DMS153 (cell line): ENCODE results near the gene POLR2M.
A peak's percentile ranks its signal among the peaks of the same experiment; 100 is the strongest.

Experiments
- DNase-seq: peaks from one replicate; lab custom pipeline; 2025; lab: John Stamatoyannopoulos, UW

Gene POLR2M

DNA sequence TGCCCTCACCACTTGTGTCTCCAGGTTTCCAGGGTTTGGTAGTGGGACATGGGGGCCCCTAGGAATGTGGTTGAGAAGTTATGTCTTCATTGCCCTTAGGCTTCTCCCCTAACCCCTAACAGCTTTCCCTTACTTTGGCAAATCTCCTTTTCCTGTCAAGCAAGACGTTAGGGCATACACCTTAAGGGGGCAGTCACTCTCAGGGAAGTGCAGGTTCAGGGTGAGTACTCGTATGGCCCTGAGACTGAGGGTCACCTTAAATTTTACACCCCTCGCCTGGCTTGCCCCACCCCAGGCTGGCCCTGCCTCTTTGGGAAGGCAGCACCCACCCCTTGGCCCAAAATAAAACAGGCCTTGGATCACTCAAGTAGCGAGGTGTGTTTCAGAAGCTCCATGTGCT is 33.5 kb downstream of the POLR2M start:
- no peak for DNase-seq

DNA sequence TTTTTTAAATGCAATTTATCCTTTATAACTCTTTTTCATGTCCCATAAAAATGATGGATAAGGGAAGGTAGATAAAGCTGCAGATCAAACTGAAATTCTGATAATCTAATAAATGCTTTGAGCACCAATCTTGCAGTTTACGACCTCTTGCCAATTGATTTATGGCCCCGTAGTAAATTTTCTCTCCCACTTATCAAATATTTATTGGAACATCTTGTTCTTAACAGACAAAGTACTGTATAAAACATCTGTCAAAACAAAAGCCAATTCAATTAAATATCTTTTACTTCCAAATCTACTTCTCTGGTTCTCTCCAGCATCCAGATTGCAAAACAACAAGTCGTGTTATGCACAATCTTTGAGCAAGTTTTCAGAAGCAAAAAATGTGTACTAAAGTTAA is 34.6 kb downstream of the POLR2M start:
- no peak for DNase-seq

DNA sequence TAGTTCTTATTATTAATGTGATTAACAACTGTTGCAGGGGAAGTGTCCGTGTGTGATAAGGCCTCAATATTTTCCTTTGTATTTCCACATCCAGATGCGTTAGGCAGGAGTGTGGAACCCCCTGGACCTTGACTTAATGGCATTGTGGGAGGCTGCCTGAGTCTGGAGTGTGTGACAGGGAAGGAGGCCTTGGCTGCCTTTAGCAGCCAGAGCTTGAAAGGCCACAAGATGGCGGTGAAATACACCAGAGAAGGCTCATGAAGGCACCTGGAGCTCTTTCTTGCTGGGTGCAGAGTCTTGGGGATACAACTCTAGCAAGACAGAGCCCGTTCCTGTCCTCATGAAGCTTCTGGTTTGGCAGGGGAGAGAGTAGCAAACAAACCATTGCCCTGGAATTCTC is 36.9 kb downstream of the POLR2M start:
- DNase-seq: no peak

DNA sequence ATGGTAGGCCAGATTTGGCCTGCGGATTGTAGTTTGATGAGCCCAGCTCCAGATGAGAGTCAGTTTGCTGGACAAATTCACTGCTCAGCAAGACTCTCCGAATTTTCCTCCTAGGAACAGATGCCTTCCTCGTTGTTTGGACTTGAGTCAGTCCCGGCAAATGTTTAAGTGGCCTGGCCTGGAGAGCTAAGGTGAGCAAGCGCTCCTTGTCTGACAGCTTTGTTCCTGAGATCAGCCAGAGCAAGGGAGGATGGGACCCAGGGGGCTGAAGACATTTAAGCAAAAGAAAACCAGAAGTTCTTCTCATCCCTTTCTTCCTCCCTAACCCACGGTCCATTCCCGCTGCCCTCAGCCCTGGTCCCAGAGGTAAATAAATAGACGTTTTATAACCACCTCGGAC is 40.3 kb downstream of the POLR2M start:
- DNase-seq: no peak

DNA sequence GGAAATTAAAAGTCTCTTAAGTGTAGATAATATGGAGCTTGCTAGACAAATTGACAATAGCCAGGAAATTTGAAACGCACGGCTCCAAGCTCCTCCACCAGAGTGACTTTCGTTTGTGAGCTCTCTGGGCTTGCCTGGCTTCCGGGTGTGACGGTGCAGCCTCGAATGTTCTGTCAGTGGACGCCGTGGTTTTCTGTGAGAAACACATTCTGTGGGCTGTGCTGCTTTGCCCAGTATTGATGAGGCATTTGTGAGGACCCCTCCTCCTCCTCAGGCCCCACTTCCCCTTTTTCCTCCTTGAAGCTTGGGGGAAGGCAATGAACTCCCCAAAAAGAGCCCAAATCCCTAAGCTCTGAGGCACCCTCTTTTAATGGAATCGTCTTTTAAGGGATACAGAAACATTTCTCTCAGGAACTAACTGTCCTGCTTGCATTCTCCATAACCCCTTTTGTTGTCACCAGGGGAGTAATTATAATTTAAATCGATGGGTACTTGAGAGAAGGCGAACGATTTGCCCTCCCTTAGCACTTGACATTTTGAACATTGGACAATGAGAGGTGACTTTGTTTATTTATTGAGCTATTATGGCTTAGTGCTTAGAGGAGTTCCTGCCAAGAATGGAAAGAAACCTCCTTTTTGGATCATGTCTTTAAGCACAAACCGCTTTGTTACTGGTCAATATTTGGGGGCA is 40.8 kb downstream of the POLR2M start:
- DNase-seq: peak; percentile 15

DNA sequence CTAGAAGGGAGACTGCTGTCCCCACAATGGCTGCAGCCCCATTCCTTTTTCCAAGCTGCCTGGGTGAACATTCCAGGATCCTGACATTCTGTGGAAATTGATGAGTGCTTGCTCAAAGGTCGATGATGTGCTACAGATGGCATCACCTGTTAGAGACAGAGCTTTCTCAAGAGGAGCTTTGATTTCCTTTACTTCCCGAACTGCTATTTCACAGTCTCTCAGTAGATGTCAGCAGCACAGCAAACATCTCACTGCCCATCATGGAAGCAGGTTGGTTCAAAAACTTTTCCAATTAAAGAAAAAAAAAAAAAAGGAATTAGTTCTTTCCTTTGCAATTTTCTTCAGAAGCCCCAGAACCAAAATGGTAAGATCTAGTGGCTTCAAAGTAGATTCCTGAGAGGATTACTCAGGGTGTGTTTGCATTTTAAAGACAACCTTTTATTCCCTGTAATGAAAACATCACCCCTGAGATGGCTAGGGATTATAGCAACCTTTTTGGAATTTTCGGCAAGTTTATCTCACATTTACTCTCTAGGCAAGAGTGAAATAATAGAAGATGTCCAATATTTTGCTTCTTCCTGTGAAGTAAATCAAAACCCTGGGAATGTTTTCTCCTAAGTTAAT is 44.8 kb downstream of the POLR2M start:
- no peak for DNase-seq

DNA sequence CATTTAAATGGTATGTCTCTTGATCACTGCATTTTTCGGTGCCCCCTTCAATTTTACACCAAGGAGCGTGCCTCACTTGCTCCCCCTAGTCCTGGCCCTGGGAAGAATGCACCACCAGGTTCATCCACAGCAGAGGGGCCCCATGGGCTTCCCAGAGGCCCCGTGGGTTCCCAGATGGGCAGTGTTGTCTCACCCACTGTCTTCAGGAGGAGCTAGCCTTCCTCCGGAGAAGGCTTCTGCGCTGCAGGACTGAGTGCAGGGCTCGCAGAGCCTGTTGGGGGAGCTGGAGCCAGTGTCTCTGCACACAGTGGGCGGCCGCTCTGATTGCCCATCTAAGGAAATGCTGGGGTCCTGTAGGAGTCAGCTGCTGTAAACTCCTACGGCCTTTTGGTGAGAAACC is 45.9 kb downstream of the POLR2M start:
- no peak for DNase-seq

DNA sequence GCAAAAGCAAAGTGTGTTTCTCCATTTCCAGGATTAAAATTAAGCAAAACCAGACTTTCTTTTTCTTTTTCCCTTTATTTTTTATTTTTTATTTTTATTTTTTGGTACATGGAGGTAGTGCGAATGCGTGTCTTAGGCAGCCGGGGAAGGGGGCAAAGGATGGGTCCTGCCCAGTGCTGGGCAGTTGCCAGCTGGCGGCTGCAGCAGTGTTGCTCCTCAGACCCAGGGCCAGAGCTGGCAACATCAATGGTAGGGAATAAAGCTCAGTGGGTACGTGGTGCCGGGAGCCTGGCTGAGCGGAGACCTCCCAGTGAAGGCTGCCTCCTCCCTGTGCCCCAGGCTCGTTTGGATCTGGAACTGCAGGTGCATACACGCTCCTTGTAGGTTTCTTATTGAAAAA is 46.3 kb downstream of the POLR2M start:
- no peak for DNase-seq

DNA sequence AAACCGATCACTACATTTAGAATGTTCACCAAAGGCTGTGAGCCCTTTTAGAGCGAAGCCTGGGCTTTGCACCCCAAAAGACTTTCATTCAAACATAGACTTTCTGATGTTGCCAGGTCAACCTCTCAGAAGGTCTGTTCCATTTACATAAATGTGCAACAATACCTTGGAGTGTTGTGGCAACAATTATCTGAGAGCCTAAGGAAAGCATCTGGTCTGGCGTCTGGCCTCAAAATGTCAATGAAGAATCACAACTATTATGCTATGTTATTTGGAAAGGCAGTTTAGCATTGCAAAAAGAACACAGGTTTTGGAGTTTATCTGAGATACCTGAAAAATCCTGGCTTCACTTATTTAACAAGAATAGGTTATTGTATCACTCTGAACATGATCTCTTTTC is 50.0 kb downstream of the POLR2M start:
- DNase-seq: no peak

DNA sequence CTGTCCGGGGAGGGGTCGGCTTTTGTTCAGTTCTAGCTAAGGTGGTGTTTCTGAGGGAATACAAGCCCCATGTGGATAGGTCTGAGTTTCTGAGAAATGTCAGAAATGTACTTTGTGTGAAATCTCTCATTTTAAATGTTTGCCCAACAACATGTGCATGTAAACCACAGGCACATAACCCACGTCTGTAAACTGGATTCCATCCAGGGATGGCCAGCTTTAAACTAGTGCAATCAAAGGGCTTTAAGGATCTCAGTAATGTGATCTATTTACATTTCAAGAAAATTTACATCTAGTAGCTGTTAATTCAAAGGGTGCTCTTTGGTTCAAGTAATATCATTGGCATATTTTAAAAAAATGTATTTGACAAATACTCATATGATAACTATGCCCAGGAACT is 52.0 kb downstream of the POLR2M start:
- no peak for DNase-seq

DNA sequence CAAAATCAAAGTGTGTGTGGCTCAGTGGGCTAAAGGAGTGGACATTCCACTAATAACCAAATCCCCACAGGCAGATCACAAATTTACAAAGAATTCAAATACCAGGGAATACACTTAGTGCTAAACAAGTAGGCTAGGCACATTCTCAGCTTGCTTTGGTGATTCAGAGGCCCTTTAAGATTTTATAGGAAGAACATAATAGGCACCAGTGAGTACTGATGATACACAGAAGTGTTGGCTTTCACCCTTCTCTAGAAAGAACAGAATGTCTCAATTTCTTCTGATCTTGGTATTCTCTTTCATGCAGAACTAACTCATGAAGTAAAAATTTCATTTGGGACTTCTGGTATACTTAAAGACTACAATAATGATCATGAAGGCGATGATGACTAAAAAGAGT is 55.0 kb downstream of the POLR2M start:
- no peak for DNase-seq

DNA sequence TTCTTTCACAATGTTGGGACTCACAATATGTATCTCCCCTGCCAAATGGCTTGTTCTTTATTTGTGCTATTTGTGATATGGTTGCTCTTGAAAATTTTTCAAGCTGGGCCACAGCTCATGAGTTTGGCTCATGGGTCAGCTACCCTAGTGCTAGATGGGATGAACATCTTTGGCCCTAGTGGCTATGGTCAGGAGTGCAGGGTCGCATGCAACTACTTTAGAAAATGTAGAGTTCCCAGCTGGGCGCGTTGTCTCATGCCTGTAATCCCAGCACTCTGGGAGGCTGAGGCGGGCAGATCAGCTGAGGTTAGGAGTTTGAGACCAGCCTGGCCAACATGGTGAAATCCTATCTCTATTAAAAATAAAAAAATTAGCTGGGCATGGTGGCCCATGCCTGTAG is 55.8 kb downstream of the POLR2M start:
- no peak for DNase-seq

DNA sequence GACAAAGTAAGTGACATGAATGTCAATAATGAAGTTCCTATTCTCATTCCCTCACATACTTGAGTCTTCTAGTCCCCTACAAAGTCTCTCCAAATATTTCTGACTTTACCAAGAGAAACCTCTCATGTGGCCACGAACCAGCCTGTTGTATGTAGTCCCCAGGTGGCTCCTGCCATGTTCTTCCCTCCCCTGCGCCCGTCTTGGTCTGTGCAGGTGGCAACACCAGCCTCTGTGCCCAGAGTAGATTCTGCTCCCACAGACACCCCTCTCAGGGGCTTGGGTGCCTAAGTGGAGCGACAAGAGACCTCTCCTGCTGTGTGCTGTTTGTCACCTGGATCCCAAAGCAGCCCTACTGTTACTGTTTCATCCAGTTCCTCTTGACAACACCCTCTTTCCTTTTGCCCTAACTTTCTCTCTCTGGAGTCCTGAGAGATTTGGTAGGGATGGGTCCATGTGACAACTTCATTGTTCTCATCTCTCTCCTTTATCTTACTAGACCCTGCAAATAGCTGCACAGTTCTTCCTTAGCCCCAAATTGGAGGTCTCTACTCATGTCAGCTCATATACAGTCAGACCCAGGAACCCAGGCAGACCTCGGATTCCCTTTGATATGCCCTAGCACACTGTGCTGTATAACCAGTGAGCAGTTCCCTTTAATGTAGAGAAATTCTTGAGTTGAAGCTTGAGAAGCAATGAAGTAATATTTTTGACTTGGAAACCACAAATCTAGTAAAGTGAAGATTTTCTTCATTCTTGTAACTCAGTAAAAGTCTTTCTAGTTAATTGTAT is 56.9 kb downstream of the POLR2M start:
- DNase-seq: no peak
